UCSD-AML1 (cell line): ENCODE data around the gene AGAP1.
"Not testable (repeated sequence)": the region's sequence is repeated elsewhere in the genome, so short reads cannot be mapped to it uniquely, and the experiment has no call there.

Experiments
- DNase-seq: peaks from one replicate; lab custom pipeline; 2025; ENCODE audit not compliant: unreplicated experiment; lab: John Stamatoyannopoulos, UW

Gene AGAP1

DNA sequence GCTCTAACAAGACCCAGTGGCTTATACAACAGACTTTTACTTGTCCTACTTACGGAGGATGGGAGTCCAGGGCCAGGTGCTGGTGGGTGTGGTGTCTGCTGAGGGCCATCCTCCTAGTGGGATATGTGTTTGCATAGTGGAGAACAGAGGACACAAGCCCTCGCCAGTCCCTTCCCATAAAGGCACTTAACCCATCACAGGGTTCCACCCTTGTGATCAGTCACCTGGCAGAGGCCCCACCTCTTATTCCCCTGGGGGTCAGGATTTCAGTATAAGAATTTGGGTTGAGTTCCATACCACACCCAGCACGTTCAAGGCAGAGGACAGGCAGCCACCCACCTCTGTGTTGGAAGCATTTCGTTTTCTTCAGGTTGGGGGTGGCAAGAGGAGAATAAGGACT, 259.0 kb downstream of the AGAP1 start:
- DNase-seq: no peak

DNA sequence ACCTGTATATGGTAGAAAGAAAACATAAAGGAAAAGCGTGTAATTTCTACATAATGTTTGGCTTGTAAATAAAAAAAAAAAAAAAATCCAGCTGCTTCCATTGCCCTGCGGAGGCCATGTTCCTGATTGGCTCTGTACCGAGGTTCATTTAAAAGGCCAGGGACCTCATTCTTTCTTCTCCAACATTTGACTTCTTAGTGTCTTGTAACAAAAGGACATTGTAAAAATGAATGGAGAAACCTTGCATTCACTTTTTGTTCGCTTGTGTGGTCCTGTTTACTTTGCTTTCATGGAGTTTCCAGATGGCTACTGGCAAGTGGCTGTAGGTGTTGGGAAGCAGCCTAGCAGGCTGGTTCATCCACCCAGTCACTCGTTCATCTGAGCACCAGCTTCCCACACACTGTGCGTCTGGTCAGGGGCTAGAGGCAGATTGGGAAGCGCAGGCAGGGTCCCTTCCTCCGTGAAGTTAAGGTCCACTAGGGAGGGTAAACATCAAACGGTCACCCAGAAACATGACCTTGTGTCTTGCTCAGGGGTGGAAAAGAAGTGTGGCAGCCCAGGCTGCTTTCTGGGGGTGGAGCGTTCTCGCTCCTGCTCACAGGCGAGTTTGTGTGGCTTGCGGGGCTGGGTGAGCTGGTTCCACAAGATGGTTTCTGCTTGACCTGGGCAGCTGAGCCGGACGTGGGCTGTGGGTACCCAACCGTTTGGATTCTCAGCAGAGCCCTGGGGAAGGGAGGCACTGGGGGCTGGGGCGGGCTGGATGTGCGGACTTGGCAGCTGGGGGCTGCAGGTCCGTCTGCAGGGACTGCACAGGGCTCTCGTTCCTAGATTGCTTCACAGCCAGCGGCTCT, 260.7 kb downstream of the AGAP1 start:
- DNase-seq: no peak

DNA sequence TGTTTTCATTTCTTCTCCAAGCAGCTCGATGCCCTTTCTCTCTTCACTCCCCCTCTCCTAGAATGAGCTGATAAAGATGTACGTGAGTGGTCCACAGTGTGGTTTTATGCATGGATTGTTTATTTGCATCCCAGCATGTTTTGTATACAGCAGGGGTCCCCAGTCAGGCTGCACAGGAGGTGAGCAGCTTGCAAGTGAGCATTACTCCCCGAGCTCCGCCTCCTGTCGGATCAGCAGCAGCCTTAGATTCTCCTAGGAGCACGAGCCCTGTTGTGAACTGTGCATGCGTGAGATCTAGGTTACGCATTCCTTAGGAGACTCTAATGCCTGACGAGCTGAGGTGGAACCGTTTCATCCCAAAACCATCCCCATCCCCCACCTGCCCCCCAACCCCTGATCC, 262.6 kb downstream of the AGAP1 start:
- no peak for DNase-seq

DNA sequence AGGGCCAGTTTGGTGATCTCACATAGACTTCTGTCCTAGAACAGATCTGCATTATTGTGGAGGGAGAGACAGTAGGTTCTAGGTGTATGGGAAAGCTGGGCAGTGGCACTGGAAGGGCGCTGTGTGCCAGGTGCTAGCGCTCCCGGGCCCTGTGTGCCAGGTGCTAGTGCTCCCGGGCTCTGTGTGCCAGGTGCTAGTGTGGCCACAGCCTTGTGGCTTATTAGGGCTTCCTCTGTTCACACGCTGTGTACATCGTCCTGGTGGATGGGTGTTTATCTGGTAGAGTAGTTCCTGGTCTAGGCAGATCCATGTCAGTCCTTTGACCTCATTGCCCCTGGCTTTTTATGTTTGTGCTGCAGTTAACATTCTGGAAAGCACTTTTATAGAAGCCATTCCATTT, 263.4 kb downstream of the AGAP1 start:
- DNase-seq: no peak

DNA sequence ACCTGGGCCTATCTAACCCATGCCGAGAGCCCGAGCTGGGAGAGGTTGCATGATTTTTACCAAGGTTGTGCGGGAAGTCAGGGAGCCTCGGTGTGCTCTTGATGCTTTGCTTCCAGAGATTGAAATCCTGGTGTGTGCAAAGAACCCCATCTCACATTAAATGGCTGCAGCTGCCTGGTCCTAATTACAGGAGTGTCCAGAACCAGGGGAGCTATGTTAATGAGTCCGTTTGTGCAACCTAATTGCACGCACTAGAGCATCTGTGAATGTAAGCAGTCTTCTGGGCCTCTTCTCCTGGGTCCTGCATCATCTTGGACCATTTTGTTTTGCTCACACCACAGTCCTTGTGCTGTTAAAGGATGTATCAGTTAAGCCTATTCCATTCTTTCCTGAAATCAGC, 263.8 kb downstream of the AGAP1 start:
- DNase-seq: no peak

DNA sequence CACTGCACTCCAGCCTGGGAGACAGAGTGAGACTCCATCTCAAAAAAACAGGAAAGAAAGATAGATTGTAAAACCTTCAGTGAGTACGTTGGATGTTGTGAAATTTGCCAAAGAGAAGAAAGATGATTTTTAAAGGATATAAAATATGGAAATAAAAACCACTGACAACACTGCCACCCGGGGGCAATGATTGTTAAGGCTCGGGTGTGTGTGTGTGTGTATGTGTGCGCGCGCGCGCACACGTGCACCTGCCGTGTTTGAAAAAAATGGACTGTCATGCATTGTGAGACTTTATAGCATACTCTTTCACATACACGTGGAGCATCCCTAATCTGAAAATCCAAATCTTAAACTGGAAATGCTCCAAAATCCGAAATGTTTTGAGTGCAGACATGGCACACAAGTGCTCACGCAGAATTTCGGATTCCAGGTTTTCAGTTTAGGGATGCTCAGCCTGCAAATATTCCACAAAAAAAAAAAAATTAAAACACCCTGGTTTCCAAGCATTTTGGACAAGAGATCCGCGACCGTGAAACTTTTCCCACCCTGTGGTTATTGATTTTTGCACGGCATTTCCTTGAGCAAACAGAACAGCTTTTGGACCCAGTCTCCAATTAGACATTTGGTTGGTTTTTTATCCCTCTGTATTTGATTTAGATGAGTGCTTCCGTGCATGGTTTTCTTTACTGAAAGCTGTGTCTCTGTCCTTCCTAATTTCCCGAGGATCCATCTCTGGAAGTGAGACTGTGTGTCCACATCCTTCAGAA, 269.2 kb downstream of the AGAP1 start:
- DNase-seq: no peak

DNA sequence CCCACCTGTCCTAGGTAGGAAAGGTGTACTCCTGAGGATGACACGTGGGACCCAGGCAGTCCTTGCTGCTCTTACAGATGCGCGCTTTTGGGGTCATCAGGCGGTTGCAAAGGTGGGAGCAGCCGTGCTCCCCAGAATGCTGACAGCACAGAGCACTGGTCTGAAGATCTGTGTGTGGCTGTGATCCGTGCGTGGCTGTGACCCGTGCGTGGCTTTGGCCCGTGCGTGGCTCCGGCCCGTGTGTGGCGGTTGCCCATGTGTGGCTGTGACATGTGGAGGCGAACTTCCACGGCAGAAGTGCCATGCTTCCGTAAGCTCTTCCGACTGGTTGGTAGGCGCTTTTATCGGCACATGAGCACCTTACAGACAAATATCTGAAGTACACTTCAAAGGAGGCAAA, 270.0 kb downstream of the AGAP1 start:
- DNase-seq: no peak

DNA sequence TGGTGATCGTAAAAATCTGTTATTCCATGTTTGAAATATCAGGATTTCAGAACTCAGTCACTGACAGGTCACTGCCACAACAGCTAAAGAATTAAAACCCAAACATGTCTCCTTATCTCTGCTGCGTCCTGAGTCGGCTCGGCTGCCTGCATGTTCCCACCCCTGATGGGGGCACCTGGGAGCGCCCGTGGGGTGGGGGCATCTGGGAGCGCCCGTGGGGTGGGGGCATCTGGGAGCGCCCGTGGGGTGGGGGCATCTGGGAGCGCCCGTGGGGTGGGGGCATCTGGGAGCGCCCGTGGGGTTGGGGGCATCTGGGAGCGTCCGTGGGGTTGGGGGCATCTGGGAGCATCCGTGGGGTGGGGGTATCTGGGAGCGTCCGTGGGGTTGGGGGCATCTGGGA, 270.6 kb downstream of the AGAP1 start:
- not testable (repeated sequence) for DNase-seq

DNA sequence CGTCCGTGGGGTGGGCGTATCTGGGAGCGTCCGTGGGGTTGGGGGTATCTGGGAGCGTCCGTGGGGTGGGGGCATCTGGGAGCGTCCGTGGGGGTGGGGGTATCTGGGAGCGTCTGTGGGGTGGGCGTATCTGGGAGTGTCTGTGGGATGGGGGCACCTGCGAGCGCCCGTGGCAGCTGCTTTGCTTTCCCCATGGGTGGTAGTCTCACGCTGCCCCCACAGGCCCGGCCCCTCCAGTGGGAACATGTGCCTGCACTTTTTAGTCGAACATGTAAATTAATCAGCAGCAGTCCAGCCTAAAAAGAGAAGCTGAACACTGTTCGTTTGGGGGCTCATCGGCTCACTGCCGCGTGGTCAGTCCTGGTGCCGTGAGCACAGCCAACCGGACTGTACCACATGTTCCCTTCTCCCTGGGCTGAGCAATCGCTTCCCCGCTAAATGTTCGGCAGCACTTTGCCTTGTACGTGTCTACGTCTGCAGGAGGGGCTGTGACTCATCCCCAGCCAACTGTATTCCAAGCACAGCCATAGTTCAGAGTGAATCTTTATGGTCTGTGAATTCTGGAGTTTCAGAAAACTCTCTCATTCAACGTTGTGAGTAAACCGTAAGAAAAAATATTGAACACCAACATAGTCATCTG, 271.5 kb downstream of the AGAP1 start:
- no peak for DNase-seq

DNA sequence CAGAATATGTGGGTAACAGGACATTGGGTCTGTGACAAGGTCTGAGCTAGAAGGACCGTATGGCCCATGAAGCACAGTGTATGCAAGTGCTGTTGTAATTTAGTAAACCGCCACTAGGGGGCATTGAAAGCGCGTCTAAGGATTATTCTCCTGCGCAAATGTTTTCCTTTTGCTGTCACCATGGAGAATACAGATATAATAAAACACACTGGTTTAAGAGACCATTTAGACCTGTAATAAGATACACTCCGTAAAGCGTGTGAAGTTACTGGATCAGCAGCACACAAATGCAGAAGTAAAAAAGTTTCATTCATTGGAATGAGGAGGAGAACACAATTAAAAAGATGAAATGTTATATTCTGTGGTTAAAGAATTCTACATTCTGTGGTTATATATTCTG, 272.4 kb downstream of the AGAP1 start:
- DNase-seq: no peak

DNA sequence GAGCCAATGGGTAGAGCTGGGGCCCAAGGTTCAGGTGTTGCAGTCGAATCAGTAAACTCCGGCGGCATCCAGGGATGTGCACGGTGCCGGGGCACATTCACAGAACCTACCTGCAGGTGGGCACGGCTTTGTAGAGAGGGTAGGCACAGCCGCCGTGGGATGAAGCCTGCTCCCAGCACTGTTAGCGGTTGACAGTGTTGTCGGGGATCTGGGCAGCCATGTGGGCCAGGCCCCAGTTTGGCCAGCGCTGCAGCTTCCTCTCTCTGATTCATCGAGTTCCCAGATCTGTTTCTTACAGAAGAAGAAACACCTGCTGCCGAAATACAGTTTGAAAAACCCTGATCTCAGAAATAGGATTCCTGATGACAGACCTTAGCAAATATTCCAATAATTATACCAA, 274.8 kb downstream of the AGAP1 start:
- no peak for DNase-seq

DNA sequence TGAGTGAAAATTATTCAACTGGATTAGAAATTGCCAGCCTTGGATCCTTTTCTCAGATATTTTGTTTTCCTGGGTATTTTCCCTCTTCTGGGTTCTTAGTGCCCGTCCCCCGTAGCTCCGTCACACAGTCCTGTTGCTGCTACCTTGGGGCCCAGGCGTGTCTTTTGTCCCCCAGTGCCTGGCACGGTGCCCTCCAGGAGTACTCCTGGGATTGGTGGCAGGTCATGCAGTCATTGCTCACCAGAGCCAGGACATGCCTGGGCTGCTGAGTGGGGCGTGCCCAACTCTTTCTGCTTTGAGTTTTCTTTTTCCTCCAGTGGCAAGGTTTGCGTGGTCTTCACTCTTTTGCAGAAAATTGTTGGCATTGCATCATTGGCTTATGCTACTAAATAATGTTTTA, 275.2 kb downstream of the AGAP1 start:
- DNase-seq: no peak

DNA sequence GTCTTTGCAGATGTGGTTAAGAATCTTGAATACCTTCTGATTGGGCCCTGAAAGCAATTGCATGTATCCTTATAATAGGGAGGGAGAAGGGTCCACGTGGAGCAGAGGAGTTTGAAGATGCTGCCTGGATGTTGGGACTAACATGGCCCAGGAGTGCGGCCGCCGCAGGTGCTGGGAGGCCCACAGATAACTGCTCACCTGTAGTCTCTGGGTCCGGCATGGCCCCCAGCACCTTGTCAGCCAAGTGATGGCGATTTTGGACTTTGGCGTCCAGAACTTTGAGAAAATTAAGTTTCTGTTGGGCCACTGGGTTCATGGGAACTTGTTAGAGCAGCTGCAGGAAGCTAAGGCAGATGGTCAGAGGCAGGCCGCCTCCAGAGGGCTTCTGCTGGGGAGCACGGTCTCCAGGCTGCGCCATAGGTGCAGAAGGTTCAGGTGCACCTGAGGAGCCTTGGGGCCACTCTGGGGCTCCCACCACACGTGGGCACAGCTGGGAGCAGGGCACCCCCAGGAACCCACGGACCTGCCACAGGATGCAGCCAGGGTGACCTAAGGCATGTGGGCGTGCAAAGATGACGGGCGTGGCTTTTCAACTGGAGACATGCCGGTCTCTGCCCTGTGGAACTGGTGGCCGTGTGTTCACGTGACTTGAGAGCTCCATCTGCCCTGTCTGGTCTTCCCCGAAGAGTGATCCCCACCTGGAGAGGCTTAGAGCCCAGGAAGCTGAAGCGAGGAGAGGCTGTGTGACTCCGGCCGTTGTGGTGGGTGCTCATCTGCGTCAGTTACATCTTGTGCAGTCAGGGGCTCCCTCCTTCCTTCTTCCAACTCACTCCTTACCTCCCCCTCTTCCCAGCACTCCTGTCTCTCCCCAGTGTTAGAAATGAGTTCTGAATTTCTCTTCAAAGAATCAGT, 277.3 kb downstream of the AGAP1 start:
- DNase-seq: no peak

DNA sequence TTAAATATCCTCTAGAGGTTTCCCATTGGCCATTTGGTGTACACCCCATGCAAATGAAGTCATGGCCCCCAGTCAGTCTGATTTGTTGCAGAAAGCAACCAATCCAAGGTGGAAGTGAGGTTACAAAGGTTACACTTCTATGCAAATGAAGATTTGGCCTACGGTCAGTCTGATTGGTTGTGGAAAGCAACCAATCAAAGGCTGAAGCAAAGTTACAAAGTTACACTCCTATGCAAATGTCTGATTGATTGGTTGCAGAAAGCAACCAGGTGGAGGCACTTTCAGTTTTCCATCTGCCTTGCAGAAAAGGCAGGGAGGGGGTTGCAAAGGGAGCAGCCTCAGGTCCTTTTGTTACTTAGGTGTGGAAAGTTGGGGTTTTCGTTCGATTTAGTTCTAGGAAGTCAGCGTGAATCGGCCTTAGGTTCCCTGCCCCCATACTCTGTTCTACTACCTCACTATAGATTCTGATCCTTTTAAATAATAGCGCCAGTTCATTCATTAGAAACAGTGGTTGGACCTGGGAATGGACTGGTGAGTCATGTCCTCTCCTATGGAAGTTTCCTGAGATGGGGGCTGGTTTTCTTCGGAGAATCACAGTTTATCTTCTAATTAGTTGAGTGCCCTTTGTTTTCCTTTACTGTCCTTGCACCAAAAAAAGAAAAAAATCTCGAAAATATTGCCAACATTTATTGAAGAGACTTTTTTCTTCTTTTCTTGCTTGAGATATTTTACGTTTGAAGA, 279.5 kb downstream of the AGAP1 start:
- no peak for DNase-seq

DNA sequence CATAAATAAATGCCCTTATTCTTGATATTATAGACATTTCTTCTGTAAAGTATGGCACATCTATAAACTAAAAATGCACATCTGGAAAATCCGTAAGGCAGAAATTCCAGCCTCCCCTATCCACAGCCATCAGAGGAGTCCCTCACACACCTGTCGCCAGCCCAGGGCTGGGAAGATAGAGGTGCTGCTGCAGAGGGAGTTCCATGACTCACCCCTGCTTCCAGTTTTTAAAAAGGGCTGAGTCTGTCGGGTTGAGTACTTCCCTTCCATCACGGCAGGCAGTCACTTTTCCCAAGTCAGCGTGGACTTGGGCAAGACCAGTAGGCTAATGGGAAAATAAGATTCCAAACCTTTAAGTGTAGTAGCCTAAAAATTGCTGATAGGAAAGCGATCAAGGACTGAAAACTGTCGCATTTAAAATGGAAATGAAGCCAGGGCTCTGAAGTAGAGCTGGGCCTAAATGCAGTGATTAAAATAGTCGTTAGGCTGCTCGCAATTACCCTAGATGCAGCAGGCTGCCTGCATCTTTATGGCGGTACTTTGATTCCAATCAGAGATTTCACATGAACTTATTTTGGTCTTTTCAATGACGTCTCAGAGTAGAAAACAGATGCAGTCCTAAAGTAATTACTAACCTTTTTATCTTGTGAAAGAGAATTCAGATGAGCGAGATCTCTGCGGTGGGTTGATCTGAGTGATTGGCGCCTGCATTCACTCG, 280.5 kb downstream of the AGAP1 start:
- DNase-seq: no peak

DNA sequence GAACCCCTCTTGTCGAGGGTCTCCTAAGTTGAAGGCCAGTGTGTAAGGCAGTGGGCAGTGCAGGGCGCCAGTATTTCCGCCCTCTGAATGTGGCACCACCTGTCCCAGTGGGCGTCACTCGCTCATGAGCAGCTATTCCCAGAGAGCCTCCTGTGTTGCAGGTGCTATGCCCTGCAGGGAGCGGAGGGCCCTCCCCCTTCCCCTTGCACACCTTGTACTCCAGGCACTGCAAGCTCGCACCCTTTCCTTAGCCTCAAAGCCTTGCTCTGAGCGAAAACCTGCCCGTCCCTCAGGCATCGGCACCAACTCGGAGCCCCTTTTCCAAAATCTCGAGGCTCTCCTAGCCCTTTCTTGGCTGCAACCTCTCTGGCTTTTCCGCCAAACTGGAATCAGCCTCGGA, 282.7 kb downstream of the AGAP1 start:
- no peak for DNase-seq

DNA sequence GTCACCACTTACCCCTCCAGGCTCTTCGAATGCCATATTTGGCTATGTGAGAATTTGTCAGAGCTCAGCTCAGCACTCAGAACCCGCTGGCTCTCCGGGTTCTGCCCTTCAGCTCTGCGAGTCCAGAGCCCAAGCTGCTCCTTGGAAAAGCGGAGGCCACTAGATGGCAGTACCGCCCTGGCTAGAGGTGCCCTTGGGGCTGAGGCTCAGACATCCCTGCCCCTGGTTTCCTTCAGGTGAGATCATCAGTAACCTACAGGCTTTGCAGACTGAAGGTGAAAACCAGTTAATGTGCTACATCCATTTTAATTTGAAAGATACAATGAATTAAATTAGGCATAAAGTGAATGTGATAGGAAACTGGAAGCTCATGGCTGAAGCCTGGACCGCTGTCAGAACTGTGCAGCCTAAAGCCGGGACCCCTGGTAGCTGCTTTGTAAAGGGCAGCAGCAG, 285.6 kb downstream of the AGAP1 start:
- DNase-seq: peak; percentile 50

DNA sequence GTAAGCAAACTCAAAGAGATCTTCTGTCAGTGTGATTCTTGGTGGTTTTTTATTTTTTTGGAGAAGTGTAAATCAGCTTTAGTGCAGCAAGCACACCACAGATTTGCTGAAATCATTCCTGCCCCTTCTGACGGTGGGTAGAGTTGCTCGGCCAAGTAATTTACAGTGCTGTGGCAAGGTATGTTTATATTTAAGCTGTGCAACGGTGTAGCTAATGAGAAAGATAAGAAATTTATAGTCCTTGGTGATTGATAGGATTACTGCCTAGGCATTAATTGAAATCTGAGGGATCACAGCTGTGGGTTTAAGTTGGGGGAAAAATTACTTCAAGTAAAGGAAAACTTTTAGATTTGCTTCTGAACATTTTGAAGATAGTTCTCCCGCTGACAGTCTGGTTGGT, 286.6 kb downstream of the AGAP1 start:
- no peak for DNase-seq

DNA sequence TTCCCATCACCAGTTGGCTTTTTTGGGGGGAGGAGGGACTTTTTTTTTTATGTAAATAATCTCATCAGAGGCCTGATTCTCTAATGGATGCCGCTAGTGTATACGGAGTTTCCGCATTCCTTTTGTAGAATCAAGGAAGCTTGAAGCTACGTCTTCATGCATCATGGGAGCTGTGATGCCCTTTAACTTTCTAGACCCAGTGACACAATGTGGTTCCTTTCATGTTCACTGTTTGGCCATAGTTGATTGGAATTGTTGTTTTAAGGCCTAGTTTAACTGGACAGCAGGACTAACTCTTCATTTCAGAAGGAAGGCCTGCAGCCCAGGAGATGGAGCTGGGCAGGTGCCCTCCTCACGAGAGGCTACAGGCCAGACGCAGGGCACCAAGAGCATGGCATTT, 287.9 kb downstream of the AGAP1 start:
- no peak for DNase-seq

DNA sequence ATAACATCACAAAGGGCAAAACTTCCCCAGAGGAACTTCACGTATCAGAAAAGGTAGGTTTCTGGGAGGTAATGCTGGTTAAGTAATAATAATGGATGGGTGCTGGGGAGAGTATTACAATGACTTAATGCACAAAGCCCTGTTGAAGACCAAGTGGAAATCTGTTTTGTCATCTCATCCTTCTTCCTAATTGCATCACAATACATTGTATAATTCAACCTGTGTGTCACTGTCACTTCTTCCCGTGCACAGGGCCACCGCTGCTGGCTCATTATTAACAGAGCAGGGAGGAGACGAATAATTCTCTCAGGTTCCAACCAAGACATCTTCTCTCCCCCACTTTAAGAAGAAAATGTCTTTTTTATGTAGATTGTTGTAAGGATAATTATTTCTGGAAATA, 290.9 kb downstream of the AGAP1 start:
- no peak for DNase-seq
